Smooth muscle cell (in vitro differentiated cells): ENCODE results near the gene TRIM26. TPM values are rescaled to one million over a fixed set of nuclear protein-coding genes. Genes with fewer than 3 reads are reported as not detected.
"Not testable (repeated sequence)": the region's sequence is repeated elsewhere in the genome, so short reads cannot be mapped to it uniquely, and the experiment has no call there.

Source experiments
- DNase-seq: peaks from one replicate; lab custom pipeline; 2025; ENCODE audit not compliant: unreplicated experiment; lab: John Stamatoyannopoulos, UW
- H2AFZ ChIP-seq: fragments of 200-600 bp; sonication (generic); 2 replicates; pipeline ENCODE4 v1.6.0; 2016; ENCODE audit warnings: antibody characterized with exemption, low read depth, mild to moderate bottlenecking
- H3F3A ChIP-seq: fragments of 200-600 bp; sonication (generic); 2 replicates; pipeline ENCODE4 v1.6.0; 2017; ENCODE audit warnings: antibody characterized with exemption, low read depth
- H3K27ac ChIP-seq: fragments of 200-600 bp; sonication (generic); 2 replicates; pipeline ENCODE4 v1.5.1; 2016; ENCODE audit warnings: low read depth, mild to moderate bottlenecking
- H3K27me3 ChIP-seq: fragments of 200-600 bp; sonication (generic); 2 replicates; pipeline ENCODE4 v1.6.1; 2016; ENCODE audit warnings: low read depth, mild to moderate bottlenecking
- H3K36me3 ChIP-seq: fragments of 200-600 bp; sonication (generic); 2 replicates; pipeline ENCODE4 v1.5.1; 2016; ENCODE audit warnings: low read depth
- H3K4me1 ChIP-seq: fragments of 200-600 bp; sonication (generic); 2 replicates; pipeline ENCODE4 v1.5.1; 2016; ENCODE audit warnings: low read depth
- H3K4me2 ChIP-seq: fragments of 200-600 bp; sonication (generic); 2 replicates; pipeline ENCODE4 v1.6.0; 2016; ENCODE audit warnings: mild to moderate bottlenecking
- H3K4me3 ChIP-seq: fragments of 200-600 bp; sonication (generic); 2 replicates; pipeline ENCODE4 v1.5.1; 2016; ENCODE audit warnings: mild to moderate bottlenecking
- H3K79me2 ChIP-seq: fragments of 200-600 bp; sonication (generic); 2 replicates; pipeline ENCODE4 v1.6.0; 2016; ENCODE audit warnings: low read depth, mild to moderate bottlenecking
- H3K9ac ChIP-seq: fragments of 200-600 bp; sonication (generic); 2 replicates; pipeline ENCODE4 v1.6.0; 2016; ENCODE audit warnings: low read depth
- H3K9me3 ChIP-seq: fragments of 200-600 bp; sonication (generic); replicated peaks from 2 replicates; pipeline ENCODE4 v1.5.1; 2016; ENCODE audit warnings: low read depth
- H4K20me1 ChIP-seq: fragments of 200-600 bp; sonication (generic); 2 replicates; pipeline ENCODE4 v1.6.0; 2016; ENCODE audit warnings: low read depth
- WGBS: methylation state at CpG from one replicate; pipeline ENCODE4 v1.1.7; 2016; ENCODE audit warnings: low lambda C conversion rate; 5-methylcytosine and 5-hydroxymethylcytosine counted together
- polyA plus RNA-seq: library from polyadenylated mRNA; unstranded; fragments of >200 nt; fragmentation: Nextera tagmentation; extraction: Ambion mirVana; gene quantifications from 2 replicates; pipeline ENCODE4 v1.2.1, GENCODE V29; 2016
- total RNA-seq: library from RNA; depleted of rRNA; stranded (reverse); fragments of >200 nt; gene quantifications from 2 replicates; pipeline ENCODE4 v1.2.3, GENCODE V29; 2014
- TF ChIP-seq, protein P1 (sequence below): fragments of 200-600 bp; sonication (generic); IDR thresholded peaks from 2 replicates; pipeline ENCODE4 v1.5.1; 2017; ENCODE audit warnings: borderline replicate concordance, mild to moderate bottlenecking, antibody characterized with exemption; ENCODE audit not compliant: insufficient read depth, poor library complexity, severe bottlenecking

Gene TRIM26
- total and polyA plus RNA-seq, 2 experiments from 2014 or later, result 17.1 to 21.3 TPM

DNA sequence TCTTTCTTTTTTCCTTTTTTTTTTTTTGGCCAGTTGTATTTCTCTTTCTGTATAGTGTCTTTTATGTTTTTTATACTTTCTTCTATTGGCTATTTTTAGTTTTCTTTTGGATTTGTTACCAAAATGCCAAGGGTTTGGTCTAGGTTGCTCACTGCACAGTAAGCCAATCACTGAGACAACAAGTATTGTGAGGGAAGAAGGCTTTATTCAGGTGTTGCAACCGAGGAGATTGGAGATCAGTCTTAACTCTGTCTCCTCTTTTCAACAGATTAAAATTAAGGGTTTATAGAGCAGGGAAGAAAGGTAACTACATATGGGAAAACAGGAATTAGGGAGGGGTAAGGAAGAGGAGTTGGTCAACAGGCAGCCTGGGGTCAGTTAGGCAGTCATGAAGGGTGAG, 10.1 kb upstream of the TRIM26 start:
- no peak for DNase-seq
- H3K4me1 ChIP-seq, result no peaks in the 10 kb centered on the region
- no peak overlapping the region for H3K4me3 ChIP-seq
- no peak overlapping the region for H3K9ac ChIP-seq
- H3K9me3 ChIP-seq, result peaks cover 4% of the 10 kb centered on the region
- 73% methylated on average over 1 of the region's 1 CpG for WGBS
- no peaks in the 10 kb centered on the region for H3F3A ChIP-seq
- TF ChIP-seq, protein P1, sequence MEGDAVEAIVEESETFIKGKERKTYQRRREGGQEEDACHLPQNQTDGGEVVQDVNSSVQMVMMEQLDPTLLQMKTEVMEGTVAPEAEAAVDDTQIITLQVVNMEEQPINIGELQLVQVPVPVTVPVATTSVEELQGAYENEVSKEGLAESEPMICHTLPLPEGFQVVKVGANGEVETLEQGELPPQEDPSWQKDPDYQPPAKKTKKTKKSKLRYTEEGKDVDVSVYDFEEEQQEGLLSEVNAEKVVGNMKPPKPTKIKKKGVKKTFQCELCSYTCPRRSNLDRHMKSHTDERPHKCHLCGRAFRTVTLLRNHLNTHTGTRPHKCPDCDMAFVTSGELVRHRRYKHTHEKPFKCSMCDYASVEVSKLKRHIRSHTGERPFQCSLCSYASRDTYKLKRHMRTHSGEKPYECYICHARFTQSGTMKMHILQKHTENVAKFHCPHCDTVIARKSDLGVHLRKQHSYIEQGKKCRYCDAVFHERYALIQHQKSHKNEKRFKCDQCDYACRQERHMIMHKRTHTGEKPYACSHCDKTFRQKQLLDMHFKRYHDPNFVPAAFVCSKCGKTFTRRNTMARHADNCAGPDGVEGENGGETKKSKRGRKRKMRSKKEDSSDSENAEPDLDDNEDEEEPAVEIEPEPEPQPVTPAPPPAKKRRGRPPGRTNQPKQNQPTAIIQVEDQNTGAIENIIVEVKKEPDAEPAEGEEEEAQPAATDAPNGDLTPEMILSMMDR, result no peak
- H3K27me3 ChIP-seq, result no peaks in the 10 kb centered on the region
- no peak overlapping the region for H3K27ac ChIP-seq
- H4K20me1 ChIP-seq, result no peaks in the 10 kb centered on the region
- no peak overlapping the region for H3K4me2 ChIP-seq
- no peaks in the 10 kb centered on the region for H3K36me3 ChIP-seq
- no peak overlapping the region for H2AFZ ChIP-seq
- H3K79me2 ChIP-seq, result no peaks in the 10 kb centered on the region

DNA sequence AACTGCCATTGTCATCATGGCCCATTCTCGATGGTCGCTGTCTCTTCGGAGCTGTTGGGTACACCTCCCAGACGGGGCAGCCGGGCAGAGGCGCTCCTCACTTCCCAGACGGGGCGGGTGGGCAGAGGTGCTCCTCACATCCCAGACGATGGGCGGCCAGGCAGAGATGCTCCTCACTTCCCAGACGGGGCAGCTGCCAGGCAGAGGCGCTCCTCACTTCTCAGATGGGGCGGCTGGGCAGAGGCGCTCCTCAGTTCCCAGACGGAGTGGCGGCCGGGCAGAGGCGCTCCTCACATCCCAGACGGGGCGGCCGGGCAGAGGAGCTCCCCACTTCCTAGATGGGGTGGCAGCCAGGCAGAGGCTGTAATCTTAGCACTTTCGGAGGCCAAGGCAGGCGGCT, 8.8 kb upstream of the TRIM26 start:
- DNase-seq, H3K4me2 ChIP-seq, H3K9ac ChIP-seq, H3K27me3 ChIP-seq, H3K27ac ChIP-seq, H3K36me3 ChIP-seq, H3K9me3 ChIP-seq, H3F3A ChIP-seq, H2AFZ ChIP-seq, H3K4me1 ChIP-seq, H3K4me3 ChIP-seq, H3K79me2 ChIP-seq, H4K20me1 ChIP-seq: not testable (repeated sequence)
- WGBS, result 94% methylated on average over 23 of the region's 23 CpGs

DNA sequence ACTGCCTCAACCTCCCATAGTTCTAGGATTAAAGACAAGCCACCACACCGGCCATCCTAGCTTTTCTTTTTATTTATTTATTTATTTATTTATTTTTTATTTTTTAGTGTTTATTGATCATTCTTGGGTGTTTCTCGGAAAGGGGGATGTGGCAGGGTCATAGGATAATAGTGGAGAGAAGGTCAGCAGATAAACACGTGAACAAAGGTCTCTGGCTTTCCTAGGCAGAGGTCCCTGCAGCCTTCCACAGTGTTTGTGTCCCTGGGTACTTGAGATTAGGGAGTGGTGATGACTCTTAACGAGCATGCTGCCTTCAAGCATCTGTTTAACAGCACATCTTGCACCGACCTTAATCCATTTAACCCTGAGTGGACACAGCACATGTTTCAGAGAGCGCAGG, 8.2 kb upstream of the TRIM26 start:
- not testable (repeated sequence) for H3K4me3 ChIP-seq, H3K36me3 ChIP-seq, H3K27me3 ChIP-seq, H3K4me2 ChIP-seq, H3K9ac ChIP-seq, H3K4me1 ChIP-seq, DNase-seq, H3K79me2 ChIP-seq, H3K9me3 ChIP-seq, H3F3A ChIP-seq, H4K20me1 ChIP-seq, H3K27ac ChIP-seq, H2AFZ ChIP-seq
- whole genome bisulfite sequencing, result 87% methylated on average over 6 of the region's 6 CpGs

DNA sequence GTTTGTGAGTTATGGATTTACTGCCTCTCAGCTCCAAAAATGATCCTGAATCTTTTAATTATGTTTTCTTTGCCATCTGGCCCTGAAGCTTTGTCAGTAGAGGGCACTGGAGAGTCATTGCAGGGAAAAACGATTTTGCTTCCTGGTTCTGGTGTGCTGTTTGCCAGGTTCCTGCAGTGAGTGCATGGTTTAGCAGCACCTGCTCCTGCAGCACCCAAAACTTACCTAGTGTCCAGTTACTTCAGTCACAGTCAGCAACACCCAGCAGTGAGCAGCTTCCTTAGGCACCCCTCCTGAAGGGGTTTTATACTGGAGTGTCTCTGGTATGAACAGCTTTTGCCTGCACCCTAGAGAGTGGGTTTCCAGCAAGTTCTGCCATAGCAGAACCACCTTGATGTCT, 6.0 kb upstream of the TRIM26 start:
- Histone ChIP-seq H3K27ac (no peak overlapping the region), H4K20me1 (no peaks in the 10 kb centered on the region), H2AFZ (no peak overlapping the region), H3F3A (no peaks in the 10 kb centered on the region), H3K36me3 (no peaks in the 10 kb centered on the region), H3K27me3 (no peaks in the 10 kb centered on the region), H3K79me2 (no peaks in the 10 kb centered on the region), H3K4me3 (no peak overlapping the region), H3K4me2 (no peak overlapping the region), H3K9ac (no peak overlapping the region), H3K9me3 (peaks cover 4% of the 10 kb centered on the region), H3K4me1 (no peaks in the 10 kb centered on the region)
- 0% methylated on average over 1 of the region's 1 CpG for WGBS
- TF ChIP-seq, protein P1, result peak; percentile 79
- no peak for DNase-seq

DNA sequence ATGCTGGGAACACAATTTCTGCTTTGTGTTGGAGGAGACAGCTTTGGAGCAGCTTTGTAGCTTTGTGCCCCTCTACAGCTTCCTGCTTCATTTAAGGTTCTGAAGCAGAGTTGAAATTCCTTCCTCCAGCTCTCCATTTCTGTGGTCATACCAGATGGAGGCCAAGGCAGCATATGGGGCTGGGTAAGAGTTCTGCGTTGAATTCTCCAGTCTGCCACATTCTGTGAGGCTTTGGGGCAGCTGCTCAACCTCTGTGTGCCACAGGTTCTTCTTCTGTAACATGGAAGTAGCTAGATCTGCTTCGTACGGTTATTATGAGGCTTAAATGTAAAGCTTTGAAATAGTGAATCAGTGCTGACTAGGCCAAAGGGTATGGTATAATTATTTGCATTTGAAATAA, 2.9 kb upstream of the TRIM26 start:
- Histone ChIP-seq H3K36me3 (no peaks in the 10 kb centered on the region), H3K4me3 (no peak overlapping the region), H3K4me2 (no peak overlapping the region), H3K4me1 (peaks cover 16% of the 10 kb centered on the region), H3K9ac (no peak overlapping the region), H4K20me1 (peaks cover 15% of the 10 kb centered on the region), H3K79me2 (peaks cover 15% of the 10 kb centered on the region), H3K27me3 (no peaks in the 10 kb centered on the region), H3K9me3 (no peaks in the 10 kb centered on the region), H2AFZ (no peak overlapping the region), H3K27ac (no peak overlapping the region), H3F3A (peaks cover 3% of the 10 kb centered on the region)
- TF ChIP-seq, protein P1, result no peak
- WGBS, result 82% methylated on average over 3 of the region's 3 CpGs
- no peak for DNase-seq
